PFSK-1 (cell line): ENCODE data around the gene ZBTB16.

Experiments used
- REST ChIP-seq, 2 experiments: IDR thresholded peaks; 2 replicates each; pipeline versions ENCODE4 v1.6.1 to v1.8.0; 2011 to 2012; ENCODE audit warnings: low read depth in 2 of 2, low read length in 2 of 2, control low read depth in 1 of 2, inconsistent platforms in 1 of 2, mild to moderate bottlenecking in 1 of 2, moderate library complexity in 1 of 2; ENCODE audit not compliant: insufficient read depth in 1 of 2
- SIN3A ChIP-seq: IDR thresholded peaks from 2 replicates; pipeline ENCODE4 v1.6.1; 2012; ENCODE audit warnings: mild to moderate bottlenecking, low read length, moderate library complexity, borderline replicate concordance; ENCODE audit not compliant: insufficient read depth

DNA sequence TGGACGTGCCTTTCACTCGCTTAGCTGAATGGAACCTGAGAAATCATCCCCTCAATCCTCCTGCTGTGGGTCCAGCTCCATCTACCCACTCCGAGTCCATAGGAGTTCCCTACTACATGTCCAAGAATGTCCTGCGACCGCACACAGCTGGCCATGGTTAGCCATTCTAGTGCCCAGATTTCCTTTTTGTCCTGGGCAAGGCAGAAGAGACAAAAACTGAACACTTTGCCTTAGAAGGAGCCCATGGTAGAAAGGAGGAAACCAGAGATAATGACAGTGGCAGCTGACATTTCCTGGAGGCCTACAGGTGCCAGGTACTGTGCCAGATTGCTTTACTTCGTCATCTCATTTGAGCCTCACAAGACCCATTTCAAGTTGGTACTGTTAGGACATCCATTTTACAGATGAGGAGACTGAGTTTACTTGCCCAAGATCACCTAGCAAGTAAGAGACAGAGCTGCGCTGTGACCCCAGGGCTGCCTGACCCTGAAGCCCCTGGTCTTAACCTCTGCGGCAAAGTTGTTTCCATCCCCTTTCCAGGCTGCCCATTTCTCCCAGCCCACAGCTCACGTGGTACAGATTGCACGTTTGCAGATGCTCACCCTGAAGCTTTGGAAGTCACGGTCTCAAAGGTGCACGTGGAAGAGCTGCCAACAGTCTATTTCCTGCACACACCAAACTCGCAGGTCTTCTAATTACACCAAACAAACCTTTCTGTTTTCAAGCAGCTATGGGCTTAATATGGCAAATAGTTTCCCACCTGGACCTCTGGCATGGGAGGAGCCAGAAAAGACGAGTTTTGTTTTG is 112.7 kb downstream of the ZBTB16 start:
- TF ChIP-seq REST (IDR thresholded peaks at IDR 0.05; ENCODE audit: insufficient read depth in 1 of 2, low read depth in 2 of 2, low read length in 2 of 2) (no peak), SIN3A (no peak)
